Activated CD8-positive, alpha-beta memory T cell treated with anti-CD3 and anti-CD28 coated beads, Interleukin-2, amount 50 U/mL, for 24 hours (primary cell): ENCODE data around the gene RUFY1.

Experiments
- DNase-seq: peaks from one replicate; pipeline ENCODE4 v3.0.0-alpha.2; 2020; ENCODE audit errors: extremely low read depth

Gene RUFY1

DNA sequence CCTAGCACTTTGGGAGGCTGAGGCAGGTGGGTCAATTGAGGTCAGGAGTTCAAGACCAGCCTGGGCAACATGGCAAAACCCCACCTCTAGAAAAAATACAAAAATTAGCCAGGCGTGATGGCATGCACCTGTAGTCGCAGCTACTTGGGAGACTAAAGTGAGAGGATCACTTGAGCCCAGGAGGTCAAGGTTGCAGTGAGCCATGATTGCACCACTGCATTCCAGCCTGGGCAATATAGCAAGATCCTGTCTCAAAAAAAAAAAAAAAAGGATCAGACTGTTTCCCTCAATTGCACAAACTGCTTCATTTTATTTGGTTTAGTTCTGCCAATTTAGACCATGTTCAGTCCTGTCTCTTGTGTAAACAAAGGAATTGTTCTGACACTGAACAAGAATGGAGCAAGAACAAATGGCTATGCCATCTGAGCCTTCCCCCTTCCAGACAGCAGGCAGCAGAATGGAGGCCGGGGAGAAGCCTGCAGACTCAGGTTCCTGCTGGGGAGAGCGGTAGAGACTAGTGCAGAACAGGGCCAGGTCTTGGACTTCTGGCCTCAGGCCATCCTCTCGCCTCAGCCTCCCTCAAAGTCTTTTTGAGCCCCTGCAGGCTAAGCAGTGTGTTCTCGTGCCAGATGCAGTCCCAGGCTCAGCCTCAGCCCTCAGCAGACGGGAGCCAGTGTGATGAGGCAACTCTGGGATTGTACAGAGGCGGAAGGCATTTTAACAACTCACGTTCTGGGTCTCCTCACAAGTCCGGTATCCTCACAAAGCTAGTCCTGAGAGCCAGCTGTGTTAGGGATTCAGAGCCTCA is 54.9 kb downstream of the RUFY1 start:
- DNase-seq: no peak

DNA sequence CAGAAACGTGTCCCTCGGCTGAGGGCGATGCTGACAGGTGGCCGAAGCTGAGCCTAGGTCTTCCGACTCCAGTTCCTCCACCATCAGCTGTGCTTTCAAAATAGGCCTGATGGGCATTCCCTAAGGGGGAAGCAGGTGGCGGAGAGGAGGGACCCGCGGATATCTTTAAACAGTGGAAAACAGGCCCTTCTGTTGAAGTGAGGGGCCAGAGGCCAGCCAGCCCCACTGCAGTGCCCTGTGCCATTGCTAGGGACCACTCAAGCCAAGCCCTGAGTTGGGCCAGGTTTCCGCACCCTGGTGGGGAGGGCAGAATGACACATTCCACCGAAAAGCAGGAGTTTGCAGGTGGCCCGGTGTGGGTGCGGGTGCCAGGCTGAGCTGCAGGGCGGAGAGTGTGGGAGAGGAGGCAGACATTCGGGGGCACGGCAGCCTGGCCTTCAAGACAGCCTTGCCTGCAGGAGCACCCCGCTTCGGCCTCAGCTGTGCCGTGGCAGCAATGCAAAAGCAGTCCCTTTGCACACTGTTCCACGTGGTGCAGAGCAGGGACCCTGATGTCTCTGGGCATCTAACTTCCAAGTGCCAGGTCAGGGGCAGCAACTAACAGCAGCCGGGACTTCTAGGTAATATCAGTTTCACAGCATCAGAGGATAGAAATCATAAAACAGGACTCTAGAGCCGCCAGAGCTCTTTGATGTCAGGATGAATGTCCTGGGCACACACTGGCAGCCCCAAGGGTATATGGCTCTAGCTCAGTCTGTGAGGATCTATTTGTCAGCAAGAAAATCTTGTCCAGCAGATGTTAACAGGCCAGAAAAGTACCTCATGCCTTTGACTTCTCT is 55.9 kb downstream of the RUFY1 start:
- no peak for DNase-seq

DNA sequence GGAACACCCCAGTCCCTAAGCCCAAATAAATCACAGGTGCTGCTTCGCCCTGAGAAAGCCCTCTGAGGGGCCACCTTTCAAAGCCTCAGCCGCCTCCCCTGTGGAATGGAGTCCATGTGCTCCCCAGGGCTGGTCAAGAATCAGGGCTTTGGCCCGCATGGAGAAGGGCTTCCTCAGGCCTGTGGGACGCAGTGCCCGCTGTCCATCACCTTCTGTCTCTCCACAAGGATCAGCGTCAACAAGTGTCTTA is 56.5 kb downstream of the RUFY1 start:
- no peak for DNase-seq

DNA sequence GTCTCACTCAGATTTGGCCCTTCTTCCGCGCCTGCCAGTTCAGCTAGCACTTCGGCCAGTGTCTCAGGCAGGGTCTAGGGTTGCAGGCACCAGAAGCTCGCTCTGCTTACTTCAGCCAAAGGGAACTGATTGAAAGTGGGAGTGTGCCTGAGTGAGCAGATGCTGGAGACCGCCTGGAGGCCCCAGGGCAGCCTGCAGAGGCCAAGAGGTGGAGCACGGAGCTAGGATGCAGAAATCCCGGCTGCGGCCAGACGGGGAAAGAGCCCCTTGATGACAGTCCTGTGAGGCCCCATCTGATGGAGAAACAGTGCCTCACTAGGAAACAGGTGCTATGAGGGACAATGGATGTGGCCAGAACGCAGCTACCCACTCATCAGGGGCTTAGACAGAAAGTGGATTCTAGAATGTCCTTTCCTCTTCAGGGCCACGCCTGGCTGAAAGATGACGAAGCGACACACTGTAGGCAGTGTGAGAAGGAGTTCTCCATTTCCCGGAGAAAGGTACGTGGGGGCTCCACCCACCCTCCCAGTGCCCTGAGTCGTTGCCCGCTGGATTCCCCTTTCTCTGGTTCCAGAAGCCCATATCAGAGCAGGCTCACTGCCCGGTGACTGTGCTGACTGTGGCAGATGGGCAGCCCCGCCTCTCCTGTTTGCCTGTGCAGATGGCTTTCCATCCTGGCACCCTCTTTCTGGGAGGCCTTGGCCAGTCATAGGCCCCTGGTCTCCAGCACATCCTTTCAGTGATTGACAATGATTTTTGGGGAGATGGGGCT is 57.0 kb downstream of the RUFY1 start:
- DNase-seq: no peak

DNA sequence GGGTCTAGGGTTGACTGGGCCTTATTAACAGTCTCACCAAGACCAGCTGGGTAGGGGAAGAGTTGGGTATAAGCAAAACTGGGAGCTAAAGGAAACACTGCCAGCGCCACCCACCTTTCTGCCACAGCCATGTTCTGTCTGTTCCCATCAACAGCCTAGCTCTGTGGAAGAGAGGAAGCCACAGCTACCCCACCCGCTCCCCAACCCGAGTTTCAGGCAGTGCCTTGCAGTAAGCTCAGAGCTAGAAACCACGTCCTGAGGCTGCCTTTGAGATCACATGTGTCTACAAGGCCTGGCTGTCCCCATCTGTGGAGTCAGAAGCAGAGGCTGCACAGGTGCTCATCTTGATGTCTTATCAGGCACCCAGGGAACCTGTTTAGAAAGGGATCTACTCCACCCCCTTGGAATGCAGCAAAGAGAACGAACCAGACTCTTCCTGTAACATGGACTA is 57.8 kb downstream of the RUFY1 start:
- DNase-seq: no peak

DNA sequence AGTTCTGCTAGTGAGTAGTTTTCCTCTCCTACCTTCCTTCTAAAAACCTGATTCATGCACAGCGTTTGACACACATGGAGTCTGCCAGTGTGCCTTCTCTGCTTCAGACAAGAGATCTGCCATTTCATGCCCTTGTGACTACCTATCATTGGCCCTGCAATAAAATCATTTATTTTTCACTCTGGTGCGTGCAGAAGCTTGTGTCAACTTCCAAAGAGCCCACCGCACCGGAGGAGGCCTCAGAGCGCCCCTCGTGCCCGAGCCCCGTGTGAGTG is 59.4 kb downstream of the RUFY1 start:
- DNase-seq: no peak

DNA sequence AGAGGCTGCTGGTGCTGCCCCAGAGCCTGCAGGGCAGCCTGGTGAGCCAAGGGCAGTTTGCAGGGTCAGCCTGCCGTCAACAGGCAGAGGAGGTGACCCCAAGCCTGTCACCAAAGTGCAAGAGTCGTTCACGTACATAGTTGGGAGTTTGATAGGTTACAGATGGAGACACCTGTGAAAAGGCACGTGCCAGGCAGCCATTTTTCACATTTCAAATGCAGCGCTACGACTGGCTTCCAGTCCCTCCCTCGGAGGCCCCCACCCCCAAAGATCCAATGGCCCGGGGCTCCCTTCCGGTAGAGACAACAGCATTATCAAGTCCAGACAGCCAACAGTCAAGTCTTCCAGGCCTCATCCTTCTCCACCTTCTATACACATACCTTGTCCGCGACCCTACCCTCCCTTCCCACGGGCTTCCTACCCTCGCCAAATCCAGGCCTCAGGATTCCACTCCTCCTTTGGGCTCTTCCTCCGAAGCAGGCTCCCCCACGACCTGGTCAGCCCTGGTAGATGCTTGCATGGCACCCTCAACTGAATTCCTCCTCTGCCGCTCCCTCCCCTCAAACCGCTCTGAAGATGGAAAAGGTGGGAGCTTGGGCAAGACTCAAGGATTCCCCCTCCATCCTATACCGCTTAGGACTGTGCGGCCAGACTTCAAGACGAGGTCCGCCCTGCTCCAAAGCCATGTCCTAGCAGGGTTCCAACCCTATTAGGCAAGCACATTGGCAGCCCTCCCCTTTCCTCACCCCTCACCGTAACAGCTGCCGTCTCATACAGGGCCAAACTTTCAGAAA is 60.0 kb downstream of the RUFY1 start:
- DNase-seq: no peak

DNA sequence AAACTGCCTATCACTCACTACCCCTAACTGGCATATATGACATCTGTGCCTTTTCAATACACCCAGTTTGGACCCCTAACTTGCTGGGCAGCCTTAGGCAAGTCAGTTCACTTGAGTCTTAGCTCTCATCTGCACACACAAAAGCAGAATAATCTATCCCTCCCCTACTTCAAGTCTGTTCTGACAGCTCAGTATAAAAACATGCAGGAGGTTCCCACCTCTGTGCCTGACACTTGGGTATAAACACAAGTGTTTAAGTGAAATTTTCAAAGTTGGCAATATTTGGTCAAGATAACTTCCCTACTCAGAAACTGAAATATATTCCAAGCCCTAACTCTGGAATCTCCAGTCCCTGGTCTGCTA is 60.5 kb downstream of the RUFY1 start:
- DNase-seq: no peak

DNA sequence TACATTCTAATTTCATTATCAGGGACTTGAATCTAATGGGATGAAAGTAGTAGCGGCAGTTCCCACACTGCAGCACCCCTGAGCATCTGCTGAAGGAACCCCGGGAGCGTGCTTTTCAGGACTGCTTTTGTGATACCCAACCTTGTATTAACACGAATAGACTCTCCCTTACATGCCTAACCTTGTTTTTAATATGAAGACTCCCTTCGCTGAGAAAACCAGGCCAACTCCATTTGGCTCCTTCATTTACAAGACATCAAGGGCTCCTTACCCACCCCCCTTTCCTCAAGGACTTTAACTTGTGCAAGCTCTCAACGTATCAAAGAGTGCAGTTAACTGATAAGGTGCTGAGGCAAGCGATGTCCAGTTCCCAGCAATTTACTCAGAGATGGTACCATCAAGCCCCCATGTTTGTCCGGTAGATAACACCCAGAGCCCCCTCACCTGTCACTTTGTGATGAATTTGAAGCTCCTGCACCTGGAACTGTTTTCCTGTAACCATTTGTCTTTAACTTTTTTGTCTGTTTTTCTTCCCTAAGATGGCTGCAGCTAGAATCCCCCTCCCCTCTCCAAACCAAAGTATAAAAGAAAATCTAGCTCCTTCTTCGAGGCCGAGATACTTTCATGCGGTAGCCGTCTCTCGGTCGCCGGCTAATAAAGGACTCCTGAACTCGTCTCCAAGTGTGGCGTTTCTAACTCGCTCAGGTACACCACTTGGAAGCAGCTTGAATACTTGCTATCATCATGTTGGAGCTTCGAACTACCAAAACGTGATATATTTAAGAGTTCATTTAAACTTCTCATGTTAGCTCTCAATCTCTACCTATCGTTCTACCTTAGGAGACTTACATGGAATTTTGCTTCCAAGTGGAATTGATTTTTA is 62.5 kb downstream of the RUFY1 start:
- DNase-seq: no peak

DNA sequence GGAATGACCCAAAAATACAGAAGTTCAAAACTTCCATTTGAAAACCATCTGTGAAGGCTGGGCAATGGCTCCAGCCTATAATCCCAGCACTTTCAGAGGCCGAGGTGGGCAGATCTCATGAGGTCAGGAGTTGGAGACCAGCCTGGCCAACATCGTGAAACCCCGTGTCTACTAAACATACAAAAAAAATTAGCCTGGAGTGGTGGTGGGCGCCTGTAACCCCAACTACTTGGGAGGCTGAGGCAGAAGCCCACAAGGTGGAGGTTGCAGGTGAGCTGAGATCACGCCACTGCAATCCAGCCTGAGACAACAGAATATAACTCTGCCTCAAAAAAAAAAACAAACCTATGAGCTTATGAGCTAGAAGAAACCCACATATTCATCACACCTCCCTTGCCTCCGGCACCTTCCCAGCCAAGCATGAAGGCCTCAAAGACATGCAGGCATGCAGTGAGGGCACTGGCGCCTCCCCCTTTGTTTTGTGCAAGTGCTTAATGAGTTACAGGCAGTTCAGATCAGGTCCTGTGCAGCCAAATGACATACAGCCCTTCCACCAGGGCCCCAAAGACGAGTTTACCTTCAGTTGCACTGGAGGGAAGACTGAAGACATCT is 63.2 kb downstream of the RUFY1 start:
- DNase-seq: no peak

DNA sequence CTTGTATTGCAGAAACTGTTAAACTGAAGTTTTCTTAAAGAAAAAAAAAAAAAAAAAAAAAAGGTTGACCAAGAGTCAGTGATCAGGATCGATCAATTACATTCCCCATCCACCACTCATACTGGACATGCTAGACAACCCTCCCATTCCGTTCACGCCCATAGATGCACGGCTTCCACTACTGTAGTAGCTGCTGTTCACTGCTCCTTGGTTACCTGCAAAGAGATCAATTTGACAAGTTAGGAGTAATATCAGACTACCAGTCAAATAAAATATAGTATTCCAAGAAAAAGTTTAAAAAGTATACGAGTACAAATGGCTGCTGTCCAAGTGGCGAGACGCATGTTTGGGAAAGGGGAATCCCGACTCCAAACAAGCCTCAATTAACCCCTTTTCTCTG is 64.4 kb downstream of the RUFY1 start:
- DNase-seq: no peak

DNA sequence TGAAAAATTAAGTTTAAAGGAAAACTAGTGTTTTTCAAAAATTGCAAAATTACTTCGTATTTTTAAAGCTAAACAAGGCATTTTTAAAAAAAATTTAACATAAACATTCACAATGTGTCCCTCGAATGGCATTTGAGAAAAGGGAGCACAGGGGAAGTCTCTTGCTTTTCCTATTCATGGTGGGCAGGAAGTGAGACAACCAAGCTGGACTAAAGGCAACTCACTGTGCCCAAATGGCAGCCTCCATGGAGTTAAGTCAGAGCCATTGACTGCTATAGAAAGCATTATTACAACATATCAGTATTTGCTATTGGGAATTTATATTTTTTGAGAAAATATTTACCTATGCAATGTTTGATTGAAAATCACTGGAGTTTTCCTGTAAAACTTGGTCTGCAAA is 64.8 kb downstream of the RUFY1 start:
- no peak for DNase-seq

DNA sequence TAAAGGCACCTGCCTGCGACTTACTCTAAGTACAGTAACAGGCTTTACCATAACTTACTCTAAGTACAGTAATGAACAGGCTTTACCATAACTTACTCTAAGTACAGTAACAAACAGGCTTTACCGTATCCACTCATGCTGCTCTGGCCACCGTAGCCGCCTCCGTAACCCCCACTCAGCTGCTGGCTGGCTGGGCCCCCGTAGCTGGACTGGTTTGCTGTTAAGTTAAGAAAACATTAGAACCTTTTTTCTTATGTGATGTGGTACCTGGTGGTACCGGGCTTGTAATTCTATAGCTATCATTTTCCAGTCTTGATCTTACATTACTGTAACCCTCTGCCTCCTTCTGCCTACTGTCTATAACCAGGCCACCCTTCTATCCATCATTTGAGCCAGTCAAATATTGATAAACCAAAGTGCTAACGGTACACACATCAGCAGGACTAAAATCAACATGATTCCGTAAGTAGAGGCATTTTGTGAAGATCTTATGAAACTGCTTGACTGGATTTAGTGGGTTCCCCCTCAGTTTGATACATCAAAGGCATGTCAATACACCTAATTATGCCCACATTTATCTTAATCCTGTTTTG is 65.7 kb downstream of the RUFY1 start:
- DNase-seq: no peak

DNA sequence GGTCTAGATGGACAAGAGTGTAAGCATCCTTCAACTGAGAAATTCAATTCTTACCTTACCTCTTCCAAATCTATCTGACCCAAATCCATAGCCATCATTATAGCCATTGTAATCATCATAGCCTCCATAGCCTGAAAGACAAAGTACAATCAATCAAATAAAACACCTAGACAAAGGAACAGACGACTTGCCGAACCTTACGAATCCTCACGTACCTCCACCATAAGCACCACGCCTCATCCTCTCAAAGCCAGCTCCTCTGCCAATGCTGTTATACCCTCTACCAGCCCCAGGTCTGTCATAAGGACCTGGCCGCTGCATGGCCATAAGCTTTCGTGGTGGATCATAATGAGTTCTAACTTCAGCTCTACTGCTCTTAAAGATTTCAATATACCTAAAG is 67.6 kb downstream of the RUFY1 start:
- DNase-seq: no peak

DNA sequence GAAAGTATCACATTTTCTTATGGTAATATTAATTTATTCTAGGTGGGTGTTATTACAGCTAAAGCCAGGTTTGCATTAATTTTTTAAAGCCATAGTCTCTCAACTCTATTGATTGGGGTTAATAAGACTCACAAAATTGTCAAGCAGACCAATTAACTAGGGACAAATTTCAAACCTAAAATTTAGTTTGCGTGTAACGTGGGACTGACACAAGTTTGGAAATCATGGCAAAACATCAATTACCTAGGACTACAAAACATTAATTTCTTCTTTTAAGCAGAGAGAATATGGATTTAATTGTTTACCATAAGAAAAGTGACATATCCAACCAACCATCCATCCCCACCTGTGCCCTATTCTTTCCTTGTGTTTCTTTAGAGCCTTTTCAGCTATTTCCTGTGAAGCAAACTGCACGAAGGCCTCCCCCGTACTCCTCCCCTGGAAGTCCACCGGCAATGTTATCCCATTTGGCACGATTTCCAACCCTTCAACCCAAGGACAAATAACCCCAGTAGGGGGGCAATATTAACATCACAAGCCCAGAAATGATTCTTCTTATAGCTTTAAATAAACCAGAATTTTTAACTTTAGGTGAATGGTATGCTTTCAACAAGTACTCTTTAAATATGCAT is 68.7 kb downstream of the RUFY1 start:
- DNase-seq: no peak

DNA sequence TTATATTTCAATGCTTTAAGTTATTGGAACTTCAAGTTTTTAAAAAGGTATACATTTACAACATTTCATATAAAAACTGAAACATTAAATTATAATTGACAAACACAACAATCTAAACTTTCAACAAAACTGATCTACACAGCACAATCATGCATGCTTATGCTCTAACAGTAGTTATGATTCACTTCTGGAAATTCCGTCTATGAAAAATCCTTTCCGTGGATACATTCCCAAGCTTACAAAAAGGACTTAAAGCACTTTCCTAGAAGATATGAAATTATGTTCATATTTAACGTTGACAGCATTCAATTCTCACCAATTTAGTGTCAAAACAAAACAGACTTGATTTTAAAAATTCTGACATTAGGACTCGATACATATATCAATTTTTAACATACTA is 69.4 kb downstream of the RUFY1 start:
- no peak for DNase-seq

DNA sequence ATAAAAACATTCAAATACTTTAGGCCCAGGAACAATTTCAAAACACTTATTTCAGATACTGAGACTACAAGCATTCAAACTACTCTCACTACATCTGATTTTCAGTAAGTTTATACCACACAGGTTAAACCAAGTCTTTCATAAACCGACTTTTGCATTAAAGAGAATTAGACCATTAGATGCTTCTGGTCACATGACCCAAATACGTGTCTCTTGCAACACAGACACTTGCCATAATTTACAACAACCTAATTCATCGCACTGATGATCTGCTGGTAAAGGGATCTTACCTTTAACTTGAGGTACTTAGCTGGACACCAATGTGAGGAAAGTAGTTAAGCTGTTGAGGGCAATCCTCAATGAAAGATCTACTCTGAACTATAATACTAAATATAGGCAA is 69.9 kb downstream of the RUFY1 start:
- DNase-seq: no peak

DNA sequence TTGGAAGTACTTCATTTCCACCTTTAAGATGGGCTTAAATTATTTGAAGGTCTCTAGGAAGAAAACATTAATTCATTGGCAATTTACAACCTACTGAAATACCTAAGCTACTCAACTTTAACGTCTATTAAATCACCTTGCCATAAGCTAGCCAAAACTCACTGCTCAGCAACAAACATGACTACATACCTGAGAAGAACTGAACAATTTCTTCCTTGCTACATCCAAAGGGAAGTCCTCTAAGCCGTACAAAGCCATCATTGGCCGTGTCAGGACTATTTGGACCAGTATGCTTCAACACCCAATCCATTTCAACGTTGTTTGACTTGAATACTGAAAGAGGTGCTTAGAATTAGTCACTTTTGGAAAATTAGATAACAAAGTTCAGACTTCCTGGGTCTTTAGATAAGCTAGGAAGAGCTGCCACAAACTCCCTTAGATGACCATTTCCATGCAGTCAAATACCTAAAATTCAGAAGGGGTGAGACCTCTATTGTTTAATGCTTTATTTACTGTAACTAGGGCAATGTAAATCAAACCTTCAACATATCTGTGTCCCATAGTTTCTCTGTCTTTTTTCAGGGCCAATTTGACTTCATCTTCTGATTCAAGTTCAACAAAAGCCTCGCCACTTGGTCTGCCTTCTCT is 70.5 kb downstream of the RUFY1 start:
- no peak for DNase-seq

DNA sequence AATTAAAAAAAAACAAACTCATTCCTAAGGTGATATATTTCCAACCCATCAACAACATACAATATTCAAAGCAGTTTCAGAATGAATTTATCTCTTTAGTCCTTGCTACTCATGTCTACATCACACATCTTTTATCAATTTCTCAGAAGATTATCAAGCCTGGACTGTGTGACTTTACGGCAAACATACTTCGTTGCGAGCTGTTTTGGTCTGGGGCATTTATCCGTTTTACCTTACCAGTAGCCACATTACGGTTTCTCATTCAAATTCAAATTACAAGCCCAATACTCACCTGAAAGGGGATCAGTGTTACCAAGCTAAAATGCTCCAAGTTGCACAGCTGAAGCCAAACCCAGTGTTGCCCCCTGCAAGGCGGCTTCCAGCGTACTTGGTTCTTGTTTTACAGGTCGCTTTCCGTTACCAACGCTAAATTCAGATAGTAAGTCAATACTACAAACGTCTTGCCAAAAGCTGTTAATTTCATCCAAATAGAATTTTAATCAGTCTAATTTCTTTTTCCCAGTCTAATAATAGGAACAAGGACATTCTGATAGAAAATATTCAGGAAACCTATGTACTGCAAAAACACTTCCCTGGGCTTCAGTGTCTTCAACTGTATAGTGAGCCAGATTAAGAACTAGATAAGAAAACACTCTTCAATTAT is 71.3 kb downstream of the RUFY1 start:
- no peak for DNase-seq
